HCT116 (cell line): Measurements from ENCODE around the gene PANK4. TPM values are rescaled to one million over a fixed set of nuclear protein-coding genes. Genes with fewer than 3 reads are reported as not detected.

Experiments
- ATAC-seq: fragments of 200-7000 bp; cut with Tn5 transposase; 2 replicates; pipeline ENCODE4 v1.9.1; 2020; ENCODE audit warnings: mild to moderate bottlenecking, moderate library complexity
- BruUV-seq: library from RNA; stranded (reverse); fragments of 400-500 nt; replicated peaks from 2 replicates; lab custom pipeline; 2021; lab: Mats Ljungman, UMichigan
- CTCF ChIA-PET: fragments of 300-600 bp; sonication (Branson Sonifier 250); formaldehyde crosslinking; loops from one replicate; lab custom pipeline; 2021; ENCODE audit warnings: antibody characterized with exemption; lab: Charles Lee
- POLR2A ChIA-PET: fragments of 300-600, 350-600 bp; sonication (Branson Sonifier 250); formaldehyde crosslinking; loops from one replicate; lab custom pipeline; 2021; ENCODE audit warnings: antibody characterized with exemption; lab: Charles Lee
- RAD21 ChIA-PET, 2 experiments: fragments of 300-600 bp; sonication (Branson Sonifier 250); formaldehyde crosslinking; loops; one replicate each; lab custom pipeline; 2023; ENCODE audit warnings: low total read pairs in 2 of 2; ENCODE audit not compliant: uncharacterized antibody in 2 of 2, unreplicated experiment in 2 of 2, low non-redundant PET in 1 of 2; lab: Charles Lee
- DNase-seq: peaks from one replicate; pipeline ENCODE4 v3.0.0-alpha.2; 2010; ENCODE audit warnings: low read depth, low spot score
- H2AFZ ChIP-seq: fragments of 200-600 bp; shearing (Covaris generic), sonication (generic); 2 replicates; pipeline ENCODE4 v1.6.1; 2017; ENCODE audit warnings: low read depth, mixed run types, mixed read lengths, antibody characterized with exemption, low read length; ENCODE audit not compliant: poor library complexity, severe bottlenecking
- H3K27ac ChIP-seq: 2 replicates; pipeline ENCODE4 v1.5.1; 2012; ENCODE audit warnings: low read depth, low read length
- H3K27me3 ChIP-seq: fragments of 200-600 bp; sonication (generic); 2 replicates; pipeline ENCODE4 v1.6.1; 2016; ENCODE audit warnings: mixed run types, low read length, mixed read lengths; ENCODE audit not compliant: insufficient read depth
- H3K36me3 ChIP-seq, 2 experiments: fragments of 200-500 bp in 1 of 2; fragments of 200-600 bp in 1 of 2; sonication (Bioruptor generic) in 1 of 2; sonication (generic) in 1 of 2; 2 replicates each; pipeline versions ENCODE4 v1.5.1 to v1.6.1; 2014 to 2016; ENCODE audit warnings: low read length in 2 of 2, inconsistent platforms in 1 of 2, mixed read lengths in 1 of 2, mixed run types in 1 of 2; ENCODE audit not compliant: insufficient read depth in 2 of 2, control insufficient read depth in 1 of 2
- H3K4me1 ChIP-seq, 2 experiments: fragments of 200-600 bp in 1 of 2; sonication (generic) in 1 of 2; 2 replicates each; pipeline versions ENCODE4 v1.5.1 to v1.6.1; 2012 to 2017; ENCODE audit warnings: low read length in 2 of 2, inconsistent platforms in 1 of 2, mild to moderate bottlenecking in 1 of 2, mixed read lengths in 1 of 2, mixed run types in 1 of 2, moderate library complexity in 1 of 2; ENCODE audit not compliant: insufficient read depth in 2 of 2, control insufficient read depth in 1 of 2
- H3K4me2 ChIP-seq: fragments of 200-600 bp; sonication (generic); 2 replicates; pipeline ENCODE4 v1.6.1; 2017; ENCODE audit warnings: mixed run types, low read length, mixed read lengths
- H3K4me3 ChIP-seq, 2 experiments: fragments of 200-600 bp in 1 of 2; sonication (generic) in 1 of 2; replicated peaks in 1 of 2; 2 replicates each; pipeline ENCODE4 v1.5.1; 2011 to 2016; ENCODE audit warnings: low read length in 2 of 2, control low read depth in 1 of 2, low read depth in 1 of 2, mild to moderate bottlenecking in 1 of 2, mixed read lengths in 1 of 2, mixed run types in 1 of 2
- H3K79me2 ChIP-seq: fragments of 200-600 bp; sonication (generic); 2 replicates; pipeline ENCODE4 v1.6.1; 2017; ENCODE audit warnings: mild to moderate bottlenecking, mixed run types, low read length, moderate library complexity, mixed read lengths; ENCODE audit not compliant: insufficient read depth
- H3K9ac ChIP-seq: fragments of 200-600 bp; sonication (generic); 2 replicates; pipeline ENCODE4 v1.6.1; 2016; ENCODE audit warnings: low read length, mixed read lengths
- H3K9me2 ChIP-seq: fragments of 200-600 bp; sonication (generic), shearing (Covaris generic); 2 replicates; pipeline ENCODE4 v1.6.1; 2017; ENCODE audit warnings: mixed run types, mild to moderate bottlenecking, moderate library complexity; ENCODE audit not compliant: insufficient read depth
- H3K9me3 ChIP-seq, 2 experiments: fragments of 200-500 bp in 1 of 2; fragments of 200-600 bp in 1 of 2; sonication (Bioruptor generic) in 1 of 2; sonication (generic) in 1 of 2; 2 replicates each; pipeline ENCODE4 v1.6.1; 2014 to 2017; ENCODE audit warnings: low read length in 2 of 2, mixed read lengths in 2 of 2, inconsistent platforms in 1 of 2, low read depth in 1 of 2, mild to moderate bottlenecking in 1 of 2, mixed run types in 1 of 2, moderate library complexity in 1 of 2; ENCODE audit not compliant: control insufficient read depth in 1 of 2, insufficient read depth in 1 of 2
- H4K20me1 ChIP-seq: fragments of 200-600 bp; sonication (generic), shearing (Covaris generic); 2 replicates; pipeline ENCODE4 v1.6.1; 2017; ENCODE audit warnings: mixed run types, mild to moderate bottlenecking, moderate library complexity; ENCODE audit not compliant: insufficient read depth
- CEBPB ChIP-seq: IDR thresholded peaks from 2 replicates; pipeline ENCODE4 v1.6.1; 2012; ENCODE audit warnings: low read depth
- FOSL1 ChIP-seq: IDR thresholded peaks from 2 replicates; pipeline ENCODE4 v1.6.1; 2012; ENCODE audit warnings: low read depth
- RAD21 ChIP-seq: IDR thresholded peaks from 2 replicates; pipeline ENCODE4 v1.6.1; 2012; ENCODE audit warnings: low read depth, mild to moderate bottlenecking
- SIN3A ChIP-seq: IDR thresholded peaks from 2 replicates; pipeline ENCODE4 v1.6.1; 2012; ENCODE audit warnings: low read depth
- intact Hi-C: fragments of 100-400 bp; cut with micrococcal nuclease; formaldehyde crosslinking; loops from 2 replicates; pipeline ENCODE4 v1.10.0; 2022
- total RNA-seq: library from RNA; stranded (reverse); gene quantifications from one replicate; pipeline ENCODE4 v1.2.1, GENCODE V29; 2021; ENCODE audit not compliant: unreplicated experiment
- TF ChIP-seq, protein P1 (sequence below): IDR thresholded peaks from 2 replicates; pipeline ENCODE4 v1.6.1; 2012

The PANK4 gene
- total RNA-seq, 1 experiment from 2014 or later = 38.5 TPM

GRCh38 chr1:2556678-2557481 lies 30.5 kb upstream of the PANK4 start:
- Histone ChIP-seq H3K4me3 (no peak overlapping the region), H3K79me2 (no peaks in the 10 kb centered on the region), H3K4me2 (no peak overlapping the region), H3K9me3 (no peaks in the 10 kb centered on the region), H3K9ac (no peak overlapping the region), H3K9me2 (no peaks in the 10 kb centered on the region), H3K27ac (no peak overlapping the region), H3K27me3 (no peaks in the 10 kb centered on the region), H2AFZ (no peak overlapping the region), H3K4me1 (no peaks in the 10 kb centered on the region), H4K20me1 (no peaks in the 10 kb centered on the region), H3K36me3 (no peaks in the 10 kb centered on the region)
- ATAC-seq (no peak), DNase-seq (no peak)
- BruUV-seq = no TSS peak
- intact Hi-C loops = no loop called here
- CTCF ChIA-PET = no interaction called here
- TF ChIP-seq, protein P1, sequence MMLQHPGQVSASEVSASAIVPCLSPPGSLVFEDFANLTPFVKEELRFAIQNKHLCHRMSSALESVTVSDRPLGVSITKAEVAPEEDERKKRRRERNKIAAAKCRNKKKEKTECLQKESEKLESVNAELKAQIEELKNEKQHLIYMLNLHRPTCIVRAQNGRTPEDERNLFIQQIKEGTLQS = no peak
- no peak for TF ChIP-seq CEBPB
- POLR2A ChIA-PET = no interaction called here
- RAD21 ChIA-PET = no interaction called here

- ChIA-PET POLR2A (no interaction called here), RAD21 (no interaction called here), CTCF (no interaction called here)
- BruUV-seq = no TSS peak
- TF ChIP-seq SIN3A (no peak), FOSL1 (no peak), RAD21 (no peak)
- TF ChIP-seq, protein P1 = no peak
- ATAC-seq = no peak
- Histone ChIP-seq H3K27ac (no peak within 1 kb of the TSS), H3K79me2 (no peaks in the 10 kb centered on the region), H3K9me3 (no peaks in the 10 kb centered on the region), H3K27me3 (no peaks in the 10 kb centered on the region), H3K36me3 (no peaks in the 10 kb centered on the region), H3K4me1 (no peaks in the 10 kb centered on the region), H3K9me2 (no peaks in the 10 kb centered on the region), H3K9ac (no peak within 1 kb of the TSS), H3K4me3 (no peak within 1 kb of the TSS), H2AFZ (no peak within 1 kb of the TSS), H4K20me1 (no peaks in the 10 kb centered on the region), H3K4me2 (no peak within 1 kb of the TSS)
- no peak for DNase-seq
- intact Hi-C loops = no loop called here
These were observed 29.9 kb upstream of the PANK4 start, which contains the start of gene TNFRSF14 for GRCh38 chr1:2556277-2556677. Gene TNFRSF14 (plus strand): TSS chr1:2556371. CDS start chr1:2556665, 294 bp downstream.
